ENCODE measurements around the gene MTMR4.

MTMR4 gene

GRCh38 chr17:58447039-58447975 lies 67.1 kb downstream of the MTMR4 start:
- no peak for TF ChIP-seq POLR2A (IDR thresholded peaks at IDR 0.05; ENCODE audit: low read length)
- TF ChIP-seq GATA1 (IDR thresholded peaks at IDR 0.05; ENCODE audit: low read depth, low read length): no peak
- peak; percentile 87 to 91 for DNase-seq

GRCh38 chr17:58446086-58446485 lies 68.4 kb downstream of the MTMR4 start:
- TF ChIP-seq GATA1 (IDR thresholded peaks at IDR 0.05; ENCODE audit: low read depth, low read length) (no peak), POLR2A (IDR thresholded peaks at IDR 0.05; ENCODE audit: low read length) (no peak)
- DNase-seq: no peak

Data from erythroblast (primary cell).